GM12878 (cell line): ENCODE measurements around the gene MARVELD2. TPM values are rescaled to one million over a fixed set of nuclear protein-coding genes. Genes with fewer than 3 reads are reported as not detected.

Source experiments
- ASH2L ChIP-seq: fragments of 300-600, 200-600 bp; sonication (generic); IDR thresholded peaks from 2 replicates; pipeline ENCODE4 v1.6.1; 2017; ENCODE audit warnings: low read depth, mild to moderate bottlenecking, borderline replicate concordance
- ATF7 ChIP-seq: fragments of 450-650 bp; IDR thresholded peaks from 2 replicates; pipeline ENCODE4 v1.6.1; 2016; ENCODE audit warnings: low read depth, mild to moderate bottlenecking
- CBX3 ChIP-seq: fragments of 200-600 bp; sonication (generic); IDR thresholded peaks from 2 replicates; pipeline ENCODE4 v1.6.1; 2016; ENCODE audit warnings: low read depth, borderline replicate concordance
- CHD1 ChIP-seq: IDR thresholded peaks from 2 replicates; pipeline ENCODE4 v1.6.1; 2012; ENCODE audit warnings: low read depth, low read length, improper control_type of control experiment
- CHD4 ChIP-seq: fragments of 200-600 bp; sonication (generic); IDR thresholded peaks from 2 replicates; pipeline ENCODE4 v1.6.1; 2016; ENCODE audit warnings: mild to moderate bottlenecking
- ESRRA ChIP-seq: IDR thresholded peaks from 2 replicates; pipeline ENCODE4 v1.6.1; 2012; ENCODE audit warnings: mild to moderate bottlenecking, low read length, improper control_type of control experiment
- MTA3 ChIP-seq: IDR thresholded peaks from 2 replicates; pipeline ENCODE4 v1.6.1; 2012; ENCODE audit warnings: low read length, inconsistent platforms, borderline replicate concordance
- NFIC ChIP-seq: IDR thresholded peaks from 2 replicates; pipeline ENCODE4 v1.6.1; 2012; ENCODE audit warnings: low read depth, mild to moderate bottlenecking, inconsistent platforms, low read length, moderate library complexity
- POLR2A ChIP-seq: IDR thresholded peaks from 2 replicates; pipeline ENCODE4 v1.6.1; 2011; ENCODE audit warnings: low read depth, mild to moderate bottlenecking, low read length
- PRDM15 ChIP-seq: fragments of 450-650 bp; formaldehyde crosslinking; IDR thresholded peaks from 2 replicates; pipeline ENCODE4 v1.4.0; 2020; ENCODE audit warnings: mild to moderate bottlenecking, moderate library complexity
- RAD51 ChIP-seq: fragments of 450-650 bp; IDR thresholded peaks from 2 replicates; pipeline ENCODE4 v1.6.1; 2016; ENCODE audit warnings: moderate library complexity, mild to moderate bottlenecking, inconsistent platforms
- RBBP5 ChIP-seq: fragments of 200-600 bp; sonication (generic); conservative IDR thresholded peaks from 2 replicates; pipeline ENCODE4 v1.6.1; 2016
- SMAD1 ChIP-seq: fragments of 450-650 bp; IDR thresholded peaks from 2 replicates; pipeline ENCODE4 v1.6.1; 2018; ENCODE audit warnings: mild to moderate bottlenecking, low read depth; ENCODE audit not compliant: partially characterized antibody
- SMAD5 ChIP-seq: IDR thresholded peaks from 2 replicates; pipeline ENCODE4 v1.6.1; 2016; ENCODE audit warnings: antibody characterized with exemption, low read depth
- SRF ChIP-seq, 2 experiments: IDR thresholded peaks; 2 replicates each; pipeline ENCODE4 v1.6.1; 2011; ENCODE audit warnings: low read depth in 2 of 2, low read length in 2 of 2, mild to moderate bottlenecking in 1 of 2, moderate library complexity in 1 of 2
- STAT3 ChIP-seq: IDR thresholded peaks from 2 replicates; pipeline ENCODE4 v1.6.1; 2011; ENCODE audit warnings: low read depth, low read length, improper control_type of control experiment
- SUPT20H ChIP-seq: IDR thresholded peaks from 2 replicates; pipeline ENCODE4 v1.6.1; 2011; ENCODE audit warnings: low read depth, mild to moderate bottlenecking, low read length, moderate library complexity, borderline replicate concordance; ENCODE audit not compliant: control insufficient read depth
- SUZ12 ChIP-seq: fragments of 200-600 bp; sonication (generic); IDR thresholded peaks from one replicate; pipeline ENCODE4 v1.6.1; 2018; ENCODE audit warnings: antibody characterized with exemption, mild to moderate bottlenecking; ENCODE audit not compliant: unreplicated experiment
- TCF7 ChIP-seq: IDR thresholded peaks from 2 replicates; pipeline ENCODE4 v1.6.1; 2014; ENCODE audit warnings: antibody characterized with exemption, borderline replicate concordance
- ZNF207 ChIP-seq: fragments of 450-650 bp; IDR thresholded peaks from 2 replicates; pipeline ENCODE4 v1.6.1; 2014; ENCODE audit warnings: antibody characterized with exemption, mild to moderate bottlenecking, borderline replicate concordance
- ZNF384 ChIP-seq: IDR thresholded peaks from 2 replicates; pipeline ENCODE4 v1.6.1; 2012; ENCODE audit warnings: low read depth, mild to moderate bottlenecking, low read length, improper control_type of control experiment, borderline replicate concordance
- polyA plus RNA-seq, 11 experiments: library from polyadenylated mRNA; depleted of rRNA in 4 of 11; unstranded in 6 of 11; stranded (reverse) in 5 of 11; fragments of >200 nt; fragmentation: Nextera tagmentation in 4 of 11; fragmentation: Illumina TruSeq in 1 of 11; extraction: Ambion mirVana in 4 of 11; extraction: Trizol in 1 of 11; gene quantifications; 1 replicate in 1 of 11; 2 replicates in 10 of 11; pipeline versions ENCODE4 v1.2.1 to v1.2.3, GENCODE V29; 2011 to 2016; ENCODE audit warnings: inconsistent platforms in 2 of 11, missing spikeins in 2 of 11, low read depth in 1 of 11
- total RNA-seq, 4 experiments: library from RNA; depleted of rRNA in 3 of 4; stranded (reverse); fragments of >200 nt in 3 of 4; fragmentation: Illumina TruSeq in 1 of 4; extraction: Trizol in 1 of 4; gene quantifications; 2 replicates each; pipeline versions ENCODE4 v1.2.1 to v1.2.3, GENCODE V29; 2013 to 2021
- TF ChIP-seq, protein P1 (sequence below): IDR thresholded peaks from 2 replicates; pipeline ENCODE4 v1.6.1; 2011; ENCODE audit warnings: mild to moderate bottlenecking, low read depth, low read length, moderate library complexity; ENCODE audit not compliant: insufficient replicate concordance
- TF ChIP-seq, protein P2 (sequence below): fragments of 450-650 bp; IDR thresholded peaks from 2 replicates; pipeline ENCODE4 v1.6.1; 2017; ENCODE audit warnings: mild to moderate bottlenecking, moderate library complexity

MARVELD2 gene
- total and polyA plus RNA-seq, 10 of the 15 experiments (the other 5 are each of a cell fraction or from before 2014, with no cell fraction given), result 0.37 to 6.2 (median 3.8) TPM

- TF ChIP-seq PRDM15 (no peak), ZNF384 (0 out of 2 replicates have a peak, but pooled peaks have one; percentile 5), RAD51 (peak; percentile 76), SUPT20H (no peak), ZNF207 (peak; percentile 99), SRF (IDR thresholded peaks at IDR 0.05; ENCODE audit: low read depth in 2 of 2, low read length in 2 of 2) (peak in 1 of 2 experiments; percentile 70; a peak in 2 of 4 replicates), CBX3 (no peak), ESRRA (no peak), RBBP5 (no peak), ASH2L (no peak), CHD4 (no peak), POLR2A (peak; percentile 90), SMAD5 (peak; percentile 90), SMAD1 (peak; percentile 14), CHD1 (no peak), STAT3 (no peak), SUZ12 (no peak), MTA3 (no peak), NFIC (no peak; the same call in 1 of the 2 replicates), ATF7 (no peak; the same call in 1 of the 2 replicates), TCF7 (peak; percentile 30; the same call in 1 of the 2 replicates)
- TF ChIP-seq, protein P1, sequence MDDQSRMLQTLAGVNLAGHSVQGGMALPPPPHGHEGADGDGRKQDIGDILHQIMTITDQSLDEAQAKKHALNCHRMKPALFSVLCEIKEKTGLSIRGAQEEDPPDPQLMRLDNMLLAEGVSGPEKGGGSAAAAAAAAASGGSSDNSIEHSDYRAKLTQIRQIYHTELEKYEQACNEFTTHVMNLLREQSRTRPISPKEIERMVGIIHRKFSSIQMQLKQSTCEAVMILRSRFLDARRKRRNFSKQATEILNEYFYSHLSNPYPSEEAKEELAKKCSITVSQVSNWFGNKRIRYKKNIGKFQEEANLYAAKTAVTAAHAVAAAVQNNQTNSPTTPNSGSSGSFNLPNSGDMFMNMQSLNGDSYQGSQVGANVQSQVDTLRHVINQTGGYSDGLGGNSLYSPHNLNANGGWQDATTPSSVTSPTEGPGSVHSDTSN, result peak; percentile 39
- TF ChIP-seq, protein P2, sequence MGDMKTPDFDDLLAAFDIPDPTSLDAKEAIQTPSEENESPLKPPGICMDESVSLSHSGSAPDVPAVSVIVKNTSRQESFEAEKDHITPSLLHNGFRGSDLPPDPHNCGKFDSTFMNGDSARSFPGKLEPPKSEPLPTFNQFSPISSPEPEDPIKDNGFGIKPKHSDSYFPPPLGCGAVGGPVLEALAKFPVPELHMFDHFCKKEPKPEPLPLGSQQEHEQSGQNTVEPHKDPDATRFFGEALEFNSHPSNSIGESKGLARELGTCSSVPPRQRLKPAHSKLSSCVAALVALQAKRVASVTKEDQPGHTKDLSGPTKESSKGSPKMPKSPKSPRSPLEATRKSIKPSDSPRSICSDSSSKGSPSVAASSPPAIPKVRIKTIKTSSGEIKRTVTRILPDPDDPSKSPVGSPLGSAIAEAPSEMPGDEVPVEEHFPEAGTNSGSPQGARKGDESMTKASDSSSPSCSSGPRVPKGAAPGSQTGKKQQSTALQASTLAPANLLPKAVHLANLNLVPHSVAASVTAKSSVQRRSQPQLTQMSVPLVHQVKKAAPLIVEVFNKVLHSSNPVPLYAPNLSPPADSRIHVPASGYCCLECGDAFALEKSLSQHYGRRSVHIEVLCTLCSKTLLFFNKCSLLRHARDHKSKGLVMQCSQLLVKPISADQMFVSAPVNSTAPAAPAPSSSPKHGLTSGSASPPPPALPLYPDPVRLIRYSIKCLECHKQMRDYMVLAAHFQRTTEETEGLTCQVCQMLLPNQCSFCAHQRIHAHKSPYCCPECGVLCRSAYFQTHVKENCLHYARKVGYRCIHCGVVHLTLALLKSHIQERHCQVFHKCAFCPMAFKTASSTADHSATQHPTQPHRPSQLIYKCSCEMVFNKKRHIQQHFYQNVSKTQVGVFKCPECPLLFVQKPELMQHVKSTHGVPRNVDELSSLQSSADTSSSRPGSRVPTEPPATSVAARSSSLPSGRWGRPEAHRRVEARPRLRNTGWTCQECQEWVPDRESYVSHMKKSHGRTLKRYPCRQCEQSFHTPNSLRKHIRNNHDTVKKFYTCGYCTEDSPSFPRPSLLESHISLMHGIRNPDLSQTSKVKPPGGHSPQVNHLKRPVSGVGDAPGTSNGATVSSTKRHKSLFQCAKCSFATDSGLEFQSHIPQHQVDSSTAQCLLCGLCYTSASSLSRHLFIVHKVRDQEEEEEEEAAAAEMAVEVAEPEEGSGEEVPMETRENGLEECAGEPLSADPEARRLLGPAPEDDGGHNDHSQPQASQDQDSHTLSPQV, result peak; percentile 96
Observed at GRCh38 chr5:69369340-69370121, 45.4 kb upstream of the MARVELD2 start, which contains the start of the genes AK6, RAD17 and TAF9 (continued).
